Omental fat pad (tissue), 4 donors: ENCODE measurements around the gene NFE2L3. TPM values are rescaled to one million over a fixed set of nuclear protein-coding genes. Genes with fewer than 3 reads are reported as not detected.

ENCODE experiments used
- ATAC-seq: fragments of 150-250 bp; one replicate; pipeline ENCODE4 v1.9.1; 2016; ENCODE audit warnings: mild to moderate bottlenecking, moderate library complexity; ENCODE audit not compliant: low FRiP score
- DNase-seq: peaks from one replicate; pipeline ENCODE4 v3.0.0-alpha.2; 2019; ENCODE audit warnings: low spot score
- CTCF ChIP-seq, 3 donors: fragments of 450-650 bp; IDR thresholded peaks; one replicate each; pipeline ENCODE4 v1.5.1; 2016 to 2017; ENCODE audit warnings: antibody characterized with exemption in 3 of 3, mild to moderate bottlenecking in 3 of 3, moderate library complexity in 2 of 3
- total RNA-seq, 4 donors: library from RNA; depleted of rRNA; stranded (reverse); fragments of >200 nt; gene quantifications; one replicate each; pipeline ENCODE4 v1.1.0, GENCODE V29; 2016

The NFE2L3 gene
- total RNA-seq, 4 donors from 2014 or later, result 3.9 to 12.1 (median 5.3) TPM

DNA sequence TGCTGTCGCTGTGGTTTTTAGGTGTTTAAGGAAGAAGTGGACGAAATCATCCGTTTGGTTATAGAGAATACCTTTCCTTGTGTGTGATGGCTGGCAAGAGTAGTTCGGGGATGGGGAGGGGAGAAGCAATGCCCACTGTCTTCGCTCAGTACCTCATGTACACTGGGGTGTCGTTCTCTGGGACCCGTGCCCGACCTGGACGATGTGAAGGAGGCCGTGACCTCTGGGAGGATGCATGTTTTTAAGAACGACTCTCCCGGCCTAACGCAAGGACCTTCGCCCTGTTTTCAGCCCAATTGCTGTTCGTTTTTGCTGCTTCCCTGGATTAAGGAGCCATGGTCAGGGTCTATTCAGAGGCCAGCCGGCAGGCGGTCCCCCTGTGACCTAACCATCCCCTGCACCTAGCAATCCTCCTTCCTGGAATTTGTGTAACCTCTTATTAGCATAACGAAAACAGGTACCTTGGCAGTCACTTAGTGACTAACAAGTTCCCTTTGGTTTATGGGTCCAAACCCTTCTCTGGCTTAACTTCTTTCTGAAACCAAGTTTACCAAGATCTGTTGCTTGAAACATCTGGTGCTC is 1.3 kb downstream of the NFE2L3 start:
- no peak for ATAC-seq
- no peak for TF ChIP-seq CTCF (IDR thresholded peaks at IDR 0.05)
- no peak for DNase-seq

DNA sequence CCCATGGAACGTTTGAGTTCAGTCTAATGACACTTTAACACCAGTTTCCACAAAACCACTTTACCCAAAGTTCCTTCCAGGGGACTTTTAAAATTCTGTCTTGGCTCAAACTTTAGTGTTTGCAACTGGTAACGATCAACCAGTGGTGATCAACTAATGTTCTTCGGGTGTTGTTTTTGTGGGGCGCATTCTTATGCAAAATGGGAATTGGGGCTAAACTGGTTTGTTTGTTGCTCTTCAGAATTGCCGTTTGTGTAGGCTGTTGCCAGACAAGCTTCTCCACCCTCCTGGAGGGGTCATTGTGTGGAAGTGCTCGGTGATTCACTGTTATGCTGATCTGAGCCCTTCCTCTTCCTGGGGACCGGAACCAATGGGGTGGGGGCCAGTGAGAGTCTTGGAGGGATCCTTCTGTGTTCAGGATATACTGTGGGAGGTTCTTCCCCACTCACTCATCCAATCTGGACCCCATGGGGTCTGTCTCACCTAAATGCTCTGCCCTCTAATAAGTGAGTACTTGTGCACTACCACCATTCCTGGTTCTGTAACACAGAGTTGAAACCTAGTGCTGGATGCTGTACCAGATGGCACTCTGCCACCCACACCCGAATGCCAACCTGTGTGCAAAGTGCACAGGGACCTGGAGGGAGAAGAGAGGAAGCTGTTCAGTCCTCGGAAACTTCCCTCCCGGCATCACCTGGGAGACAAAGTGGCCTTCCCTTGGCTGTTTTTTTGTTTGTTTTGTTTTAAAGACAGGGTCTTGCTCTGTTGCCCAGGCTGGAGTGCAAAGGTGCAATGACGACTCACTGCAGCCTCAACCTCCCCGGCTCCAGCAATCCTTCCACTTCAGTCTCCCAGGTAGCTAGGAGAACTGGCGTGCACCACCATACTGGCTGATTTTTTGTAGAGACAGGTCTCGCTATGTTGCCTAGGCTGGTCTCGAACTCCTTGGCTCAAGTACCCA is 2.1 kb downstream of the NFE2L3 start:
- ATAC-seq, result no peak
- TF ChIP-seq CTCF (IDR thresholded peaks at IDR 0.05), result no peak
- DNase-seq, result no peak

GRCh38 chr7:26155531-26156375 is 3.8 kb downstream of the NFE2L3 start:
- TF ChIP-seq CTCF (IDR thresholded peaks at IDR 0.05), result no peak
- peak; percentile 58 for ATAC-seq

DNA sequence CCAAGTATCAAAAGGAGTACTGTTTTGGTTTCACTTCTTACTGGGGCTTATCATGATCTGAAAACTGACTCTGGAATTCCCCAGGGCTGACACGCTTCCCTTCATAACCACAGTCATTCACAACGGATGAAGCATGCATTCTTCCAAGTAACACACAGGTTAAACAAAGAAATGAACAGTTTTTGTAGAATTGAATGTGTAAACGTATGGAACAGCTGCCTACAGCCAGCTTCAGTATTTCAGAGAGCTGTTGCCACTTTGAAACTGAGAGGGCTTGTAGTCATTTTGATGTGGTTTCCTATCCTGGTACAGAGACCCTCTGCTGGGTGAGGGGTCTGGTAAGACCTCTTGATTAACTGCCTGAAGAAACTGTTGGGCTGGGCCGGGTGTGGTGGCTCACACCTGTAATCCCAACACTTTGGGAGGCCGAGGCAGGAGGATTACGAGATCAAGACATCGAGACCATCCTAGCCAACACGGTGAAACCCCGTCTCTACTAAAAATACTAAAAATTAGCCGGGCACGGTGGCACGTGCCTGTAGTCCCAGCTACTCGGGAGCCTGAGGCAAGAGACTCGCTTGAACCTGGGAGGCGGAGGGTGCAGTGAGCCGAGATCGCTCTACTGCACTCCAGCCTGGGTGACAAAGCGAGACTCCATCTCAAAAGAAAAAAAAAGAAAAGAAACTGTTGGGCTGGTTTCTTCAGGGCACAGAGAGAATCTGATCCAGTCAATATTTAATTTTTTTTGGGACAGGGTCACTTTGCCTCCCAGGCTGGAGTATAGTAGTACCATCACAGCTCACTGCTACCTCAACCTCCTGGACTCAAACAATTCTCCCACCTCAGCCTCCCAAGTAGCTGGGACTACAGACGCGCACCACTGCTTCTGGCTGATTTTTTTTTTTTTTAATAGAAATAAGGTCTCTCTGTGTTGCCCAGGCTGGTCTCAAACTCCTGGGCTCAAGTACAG is 4.7 kb downstream of the NFE2L3 start:
- DNase-seq (no peak), ATAC-seq (peak; percentile 43)
- TF ChIP-seq CTCF (IDR thresholded peaks at IDR 0.05), result no peak

More at GRCh38 chr7:26155531-26156375, 3.8 kb downstream of the NFE2L3 start:
- no peak for DNase-seq

GRCh38 chr7:26157520-26158105 is 5.6 kb downstream of the NFE2L3 start:
- no peak for DNase-seq
- no peak for ATAC-seq
- no peak for TF ChIP-seq CTCF (IDR thresholded peaks at IDR 0.05)
